Activated B cell treated with CpG ODN at 0.5 μM for 24 hours (primary cell): ENCODE data around the gene SLC25A2. TPM values are rescaled to one million over a fixed set of nuclear protein-coding genes. Genes with fewer than 3 reads are reported as not detected.
"Not testable (repeated sequence)": the region's sequence is repeated elsewhere in the genome, so short reads cannot be mapped to it uniquely, and the experiment has no call there.

Experiments used
- ATAC-seq: fragments of 200-7000 bp; cut with Tn5 transposase; one replicate; pipeline ENCODE4 v1.10.0; 2021; ENCODE audit warnings: low read depth, mild to moderate bottlenecking, moderate library complexity
- CTCF ChIA-PET: fragments of 350-600 bp; sonication (Branson Sonifier 250); formaldehyde crosslinking; loops from one replicate; lab custom pipeline; 2021; ENCODE audit warnings: antibody characterized with exemption; lab: Charles Lee
- POLR2A ChIA-PET: fragments of 350-600 bp; sonication (Branson Sonifier 250); formaldehyde crosslinking; loops from one replicate; lab custom pipeline; 2021; ENCODE audit warnings: antibody characterized with exemption; lab: Charles Lee
- DNase-seq: peaks from one replicate; pipeline ENCODE4 v3.0.0; 2022
- H3K27ac Mint-ChIP-seq: one replicate; pipeline ENCODE4 v1.8.0; 2020; ENCODE audit warnings: mixed read lengths
- H3K27me3 Mint-ChIP-seq: one replicate; pipeline ENCODE4 v1.8.0; 2021; ENCODE audit warnings: mixed read lengths
- H3K36me3 Mint-ChIP-seq: one replicate; pipeline ENCODE4 v1.8.0; 2021; ENCODE audit warnings: low read depth, mixed read lengths
- H3K4me1 Mint-ChIP-seq: one replicate; pipeline ENCODE4 v1.8.0; 2021; ENCODE audit warnings: mixed read lengths
- H3K4me3 Mint-ChIP-seq: one replicate; pipeline ENCODE4 v1.8.0; 2020; ENCODE audit warnings: mild to moderate bottlenecking, mixed read lengths
- H3K9me3 Mint-ChIP-seq: one replicate; pipeline ENCODE4 v1.8.0; 2020; ENCODE audit warnings: mixed read lengths
- intact Hi-C: fragments of 100-400 bp; cut with micrococcal nuclease; formaldehyde crosslinking; loops from one replicate; pipeline ENCODE4 v1.15.1; 2024
- total RNA-seq: library from RNA; stranded (reverse); gene quantifications from 2 replicates; pipeline ENCODE4 v1.2.3, GENCODE V29; 2022
- TF ChIP-seq, protein P1 (sequence below): fragments of 200-600 bp; IDR thresholded peaks from one replicate; pipeline ENCODE4 v1.8.0; 2022; ENCODE audit warnings: antibody characterized with exemption, mild to moderate bottlenecking

SLC25A2 gene
- total RNA-seq, 1 donor from 2014 or later, result 3.9 TPM

DNA sequence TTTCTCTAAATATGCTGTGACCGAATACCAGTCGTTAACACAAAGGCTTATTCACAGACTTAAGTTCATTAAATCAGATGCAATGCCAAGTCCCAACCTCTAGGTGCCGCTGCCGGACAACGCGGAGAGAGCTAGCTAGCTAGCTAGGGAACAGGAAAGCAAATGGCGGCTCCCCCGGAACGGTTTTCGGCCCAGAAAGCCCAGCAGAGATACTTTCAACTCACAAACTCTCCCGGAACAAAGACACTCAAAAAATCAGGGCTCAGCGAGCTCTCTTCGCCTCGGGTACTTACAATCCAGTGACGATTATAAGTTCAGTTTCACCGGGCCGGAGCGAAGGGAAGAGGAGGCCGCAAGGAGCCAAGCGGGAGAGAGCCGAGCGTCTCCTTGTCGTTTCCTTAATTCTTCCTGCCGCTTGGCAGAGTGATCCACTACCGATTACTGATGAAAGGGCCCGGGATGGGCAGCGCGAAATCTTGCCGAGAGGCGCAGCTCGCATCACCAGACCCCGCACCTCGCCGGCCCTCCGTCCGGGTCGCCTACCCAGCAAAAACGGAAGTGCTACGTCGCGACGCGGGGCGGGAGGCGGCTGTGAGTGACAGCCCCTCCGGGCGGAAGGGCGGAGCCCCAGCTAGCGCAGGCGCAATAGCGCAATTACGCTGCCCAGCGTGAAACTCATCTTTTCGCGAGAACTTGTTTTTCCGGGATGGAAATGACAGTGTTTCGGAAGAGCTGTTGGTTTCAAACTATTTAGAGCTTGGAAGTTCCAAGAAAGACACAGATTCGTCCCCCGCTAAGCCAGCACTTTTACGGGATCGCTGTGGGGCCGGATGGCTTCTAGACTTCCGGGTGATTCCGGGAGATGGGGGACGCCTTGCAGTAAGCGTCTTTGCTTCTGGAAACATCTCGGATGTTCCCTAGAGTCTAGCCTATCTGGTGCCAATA is 16.6 kb upstream of the SLC25A2 start, which contains the start of gene TAF7:
Gene TAF7 (minus strand): TSS at position 560 of the 945 bp plus-strand sequence. CDS start 740 bp downstream, outside the sequence.
- peak within 1 kb of the TSS; percentile 99 for H3K27ac Mint-ChIP-seq
- H3K36me3 Mint-ChIP-seq, result peaks cover 52% of the 10 kb centered on the region
- no peaks in the 10 kb centered on the region for H3K27me3 Mint-ChIP-seq
- peaks cover 29% of the 10 kb centered on the region for H3K4me1 Mint-ChIP-seq
- TF ChIP-seq, protein P1, sequence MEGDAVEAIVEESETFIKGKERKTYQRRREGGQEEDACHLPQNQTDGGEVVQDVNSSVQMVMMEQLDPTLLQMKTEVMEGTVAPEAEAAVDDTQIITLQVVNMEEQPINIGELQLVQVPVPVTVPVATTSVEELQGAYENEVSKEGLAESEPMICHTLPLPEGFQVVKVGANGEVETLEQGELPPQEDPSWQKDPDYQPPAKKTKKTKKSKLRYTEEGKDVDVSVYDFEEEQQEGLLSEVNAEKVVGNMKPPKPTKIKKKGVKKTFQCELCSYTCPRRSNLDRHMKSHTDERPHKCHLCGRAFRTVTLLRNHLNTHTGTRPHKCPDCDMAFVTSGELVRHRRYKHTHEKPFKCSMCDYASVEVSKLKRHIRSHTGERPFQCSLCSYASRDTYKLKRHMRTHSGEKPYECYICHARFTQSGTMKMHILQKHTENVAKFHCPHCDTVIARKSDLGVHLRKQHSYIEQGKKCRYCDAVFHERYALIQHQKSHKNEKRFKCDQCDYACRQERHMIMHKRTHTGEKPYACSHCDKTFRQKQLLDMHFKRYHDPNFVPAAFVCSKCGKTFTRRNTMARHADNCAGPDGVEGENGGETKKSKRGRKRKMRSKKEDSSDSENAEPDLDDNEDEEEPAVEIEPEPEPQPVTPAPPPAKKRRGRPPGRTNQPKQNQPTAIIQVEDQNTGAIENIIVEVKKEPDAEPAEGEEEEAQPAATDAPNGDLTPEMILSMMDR, result peak; percentile 49
- peak; percentile 92 for DNase-seq
- ChIA-PET POLR2A (interaction anchor here (0.6 to 2.0 kb wide), 22 partner anchors 10 to 773 kb away, joined by 3 to 24 read pairs (median 4); partner anchors contain the start of genes DELE1, DIAPH1, EIF4EBP3 and FCHSD1), CTCF (interaction anchor here (0.6 to 2.0 kb wide), 17 partner anchors 9 to 649 kb away, joined by 3 to 17 read pairs (median 4); partner anchors contain the start of genes PCDHGA1, PCDHGA10, PCDHGA12 and PCDHGB3)
- intact Hi-C loops, result loop anchor here (1.0 to 10.0 kb wide), 9 partner anchors 60 to 1034 kb away; partner anchors contain the start of genes DIAPH1, GNPDA1, HDAC3 and IK
- H3K4me3 Mint-ChIP-seq, result peak within 1 kb of the TSS; percentile 99
- peak; percentile 91 for ATAC-seq
- peaks cover 20% of the 10 kb centered on the region for H3K9me3 Mint-ChIP-seq

DNA sequence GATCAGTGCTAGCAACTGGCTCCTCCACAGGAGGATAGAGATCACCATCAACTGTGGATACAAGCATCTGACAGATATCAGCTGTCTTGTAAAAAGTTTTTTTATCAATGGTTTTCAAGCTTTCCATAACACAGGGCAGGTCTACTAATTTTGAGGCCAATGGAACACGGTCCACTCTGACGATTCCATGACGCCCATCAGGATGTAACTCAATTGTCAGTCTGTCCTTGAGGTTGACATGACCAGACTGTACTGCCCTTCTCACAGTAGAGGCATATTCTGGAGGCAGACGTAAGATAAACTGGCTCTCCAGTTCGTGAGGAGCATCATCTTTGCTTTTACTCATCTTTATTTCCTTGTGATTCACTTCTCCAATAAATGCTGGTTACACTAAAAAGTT is 15.8 kb upstream of the SLC25A2 start:
- Mint-ChIP-seq H3K27ac (no peak overlapping the region), H3K36me3 (peaks cover 60% of the 10 kb centered on the region), H3K27me3 (no peaks in the 10 kb centered on the region), H3K4me3 (peak overlapping the region; percentile 99), H3K9me3 (peaks cover 28% of the 10 kb centered on the region), H3K4me1 (peaks cover 33% of the 10 kb centered on the region)
- CTCF ChIA-PET, result interaction anchor here (0.8 to 2.0 kb wide), 15 partner anchors 8 to 650 kb away, joined by 3 to 17 read pairs (median 5); partner anchors contain the start of genes PCDHGA1, PCDHGA10, PCDHGA12 and PCDHGB3
- intact Hi-C loops, result loop anchor here (1.0 to 10.0 kb wide), 9 partner anchors 59 to 1035 kb away; partner anchors contain the start of genes DIAPH1, GNPDA1, HDAC3 and IK
- ATAC-seq (no peak), DNase-seq (no peak)
- POLR2A ChIA-PET, result interaction anchor here (1.0 to 2.0 kb wide), 16 partner anchors 15 to 620 kb away, joined by 3 to 24 read pairs (median 5); partner anchors contain the start of genes DELE1, DIAPH1, FCHSD1 and HDAC3
- TF ChIP-seq, protein P1, result no peak

DNA sequence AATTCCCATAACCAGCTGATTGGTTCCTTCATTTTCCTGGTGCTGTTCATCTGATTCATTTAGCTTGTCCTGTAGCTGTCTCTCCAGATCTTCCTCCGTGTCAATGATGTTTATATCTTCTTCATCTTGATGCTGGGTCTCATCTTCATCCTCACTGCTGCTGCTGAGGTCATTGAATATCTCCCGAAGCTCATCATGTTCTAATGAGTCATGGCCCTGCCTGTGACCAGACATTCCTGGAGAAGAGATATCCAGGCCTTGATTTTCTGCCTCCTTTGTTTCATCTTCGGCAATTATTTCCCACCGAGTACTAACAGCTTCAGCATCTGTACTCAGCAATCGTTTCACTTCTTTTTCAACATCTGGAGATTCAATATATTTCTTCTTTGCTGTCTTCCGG is 15.4 kb upstream of the SLC25A2 start:
- intact Hi-C loops, result no loop called here
- CTCF ChIA-PET, result interaction anchor here (0.8 kb wide), 1 partner anchor 245 kb away, joined by 4 read pairs; no protein-coding TSS in a partner anchor
- Mint-ChIP-seq H3K9me3 (peaks cover 31% of the 10 kb centered on the region), H3K27ac (no peak overlapping the region), H3K4me1 (peaks cover 33% of the 10 kb centered on the region), H3K4me3 (peak overlapping the region; percentile 66), H3K36me3 (peaks cover 65% of the 10 kb centered on the region), H3K27me3 (no peaks in the 10 kb centered on the region)
- DNase-seq (no peak), ATAC-seq (no peak)
- POLR2A ChIA-PET, result interaction anchor here (1.4 kb wide), 1 partner anchor 251 kb away, joined by 3 read pairs; no protein-coding TSS in a partner anchor
- TF ChIP-seq, protein P1, result no peak

DNA sequence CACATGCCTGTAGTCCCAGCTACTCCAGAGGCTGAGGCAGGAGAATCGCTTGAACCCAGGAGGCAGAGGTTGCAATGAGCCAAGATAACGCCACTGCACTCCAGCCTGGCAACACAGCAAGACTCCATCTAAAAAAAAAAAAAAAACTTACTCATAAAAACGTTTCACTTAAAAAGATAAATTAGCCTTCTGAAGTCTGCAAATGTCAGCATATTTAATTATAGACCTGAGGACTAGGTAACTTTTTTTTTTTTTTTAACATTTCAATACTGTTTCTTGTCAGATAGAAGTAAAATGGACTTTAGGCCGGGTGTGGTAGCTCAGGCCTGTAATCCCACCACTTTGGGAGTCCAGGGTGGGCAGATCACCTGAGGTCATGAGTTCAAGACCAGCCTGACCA is 13.1 kb upstream of the SLC25A2 start:
- peaks cover 43% of the 10 kb centered on the region for H3K9me3 Mint-ChIP-seq
- POLR2A ChIA-PET, result interaction anchor here (0.7 kb wide), 1 partner anchor 106 kb away, joined by 4 read pairs; no protein-coding TSS in a partner anchor
- H3K36me3 Mint-ChIP-seq, result peaks cover 84% of the 10 kb centered on the region
- ATAC-seq, H3K27ac Mint-ChIP-seq, H3K27me3 Mint-ChIP-seq, intact Hi-C loops, H3K4me3 Mint-ChIP-seq, DNase-seq, CTCF ChIA-PET: not testable (repeated sequence)
- H3K4me1 Mint-ChIP-seq, result peaks cover 36% of the 10 kb centered on the region

DNA sequence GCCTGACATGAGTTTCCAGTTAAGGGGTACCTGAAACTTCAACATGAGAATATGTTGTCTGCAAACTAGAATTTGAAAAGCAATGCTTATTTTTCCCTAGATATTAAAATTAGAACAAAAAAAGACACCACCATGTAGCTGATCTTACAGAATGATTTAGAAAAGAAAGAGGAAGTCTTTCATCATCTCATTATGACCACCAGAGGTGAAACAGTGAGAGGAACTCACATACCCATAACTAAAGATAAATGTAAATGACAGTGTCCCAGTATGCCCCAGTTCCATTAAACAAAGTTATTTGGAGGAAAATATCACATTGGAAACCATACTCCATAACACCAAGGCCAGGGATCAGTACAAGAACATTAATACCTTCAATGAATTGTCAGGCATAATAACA is 9.9 kb upstream of the SLC25A2 start:
- peaks cover 50% of the 10 kb centered on the region for H3K9me3 Mint-ChIP-seq
- intact Hi-C loops, result no loop called here

More for the DNA sequence above, 9.9 kb upstream of the SLC25A2 start:
- Mint-ChIP-seq H3K4me3 (no peak overlapping the region), H3K27ac (no peak overlapping the region), H3K36me3 (peaks cover 85% of the 10 kb centered on the region), H3K4me1 (peaks cover 17% of the 10 kb centered on the region), H3K27me3 (no peaks in the 10 kb centered on the region)
- ChIA-PET CTCF (interaction anchor here (0.7 kb wide), 1 partner anchor 211 kb away, joined by 3 read pairs; no protein-coding TSS in a partner anchor), POLR2A (no interaction called here)
- TF ChIP-seq, protein P1, result no peak
- DNase-seq (no peak), ATAC-seq (no peak)
